CD14-positive monocyte (primary cell): ENCODE measurements around the gene CLTCL1. TPM values are rescaled to one million over a fixed set of nuclear protein-coding genes. Genes with fewer than 3 reads are reported as not detected.

ENCODE experiments used
- DNase-seq, 3 donors: peaks; one replicate each; pipeline ENCODE4 v3.0.0-alpha.2; 2011 to 2022
- H2AFZ ChIP-seq: 2 replicates; pipeline ENCODE4 v1.6.0; 2012; ENCODE audit warnings: mild to moderate bottlenecking, low read depth, low read length, inconsistent platforms; ENCODE audit not compliant: insufficient read depth, poor library complexity, severe bottlenecking
- H3K27ac ChIP-seq, 2 donors: 1 replicate in 1 of 2; 2 replicates in 1 of 2; pipeline ENCODE4 v1.5.1; 2012 to 2013; ENCODE audit warnings: low read length in 2 of 2, control low read depth in 1 of 2, inconsistent platforms in 1 of 2, low read depth in 1 of 2, mild to moderate bottlenecking in 1 of 2
- H3K27me3 ChIP-seq, 2 donors: one replicate each; pipeline versions ENCODE4 v1.6.0 to v1.6.1; 2011 to 2013; ENCODE audit warnings: low read length in 2 of 2; ENCODE audit not compliant: control insufficient read depth in 2 of 2, insufficient read depth in 2 of 2
- H3K36me3 ChIP-seq, 2 donors: replicated peaks in 1 of 2; 1 replicate in 1 of 2; 2 replicates in 1 of 2; pipeline versions ENCODE4 v1.5.1 to v1.6.1; 2012 to 2013; ENCODE audit warnings: low read length in 2 of 2, control low read depth in 1 of 2, inconsistent platforms in 1 of 2, mild to moderate bottlenecking in 1 of 2; ENCODE audit not compliant: insufficient read depth in 2 of 2, control insufficient read depth in 1 of 2
- H3K4me1 ChIP-seq, 2 donors: 1 replicate in 1 of 2; 2 replicates in 1 of 2; pipeline versions ENCODE4 v1.5.1 to v1.6.1; 2012 to 2013; ENCODE audit warnings: low read length in 2 of 2, control low read depth in 1 of 2, inconsistent platforms in 1 of 2, mild to moderate bottlenecking in 1 of 2, moderate library complexity in 1 of 2; ENCODE audit not compliant: insufficient read depth in 2 of 2, control insufficient read depth in 1 of 2
- H3K4me2 ChIP-seq: replicated peaks from 2 replicates; pipeline ENCODE3; 2012; ENCODE audit warnings: low read length, moderate library complexity, mild to moderate bottlenecking; ENCODE audit not compliant: poor library complexity, severe bottlenecking; ENCODE audit errors: extremely low read depth
- H3K4me3 ChIP-seq, 3 experiments: fragments of 200-600 bp in 1 of 3; sonication (generic) in 1 of 3; replicated peaks in 1 of 3; 1 replicate in 2 of 3; 2 replicates in 1 of 3; pipeline ENCODE4 v1.5.1; 2011 to 2013; ENCODE audit warnings: low read length in 3 of 3, mild to moderate bottlenecking in 3 of 3, control low read depth in 2 of 3, low read depth in 2 of 3, inconsistent platforms in 1 of 3, moderate library complexity in 1 of 3
- H3K79me2 ChIP-seq: 2 replicates; pipeline ENCODE4 v1.6.0; 2012; ENCODE audit warnings: mild to moderate bottlenecking, control low read depth, inconsistent platforms, low read length, moderate library complexity; ENCODE audit not compliant: insufficient read depth
- H3K9ac ChIP-seq: 2 replicates; pipeline ENCODE4 v1.6.0; 2017; ENCODE audit warnings: low read length, mild to moderate bottlenecking; ENCODE audit not compliant: insufficient read depth, poor library complexity, severe bottlenecking
- H3K9me3 ChIP-seq, 2 donors: replicated peaks in 1 of 2; 1 replicate in 1 of 2; 2 replicates in 1 of 2; pipeline versions ENCODE4 v1.5.1 to v1.6.1; 2012 to 2013; ENCODE audit warnings: low read length in 2 of 2, control low read depth in 1 of 2; ENCODE audit not compliant: control insufficient read depth in 1 of 2, insufficient read depth in 1 of 2
- H4K20me1 ChIP-seq: 2 replicates; pipeline ENCODE4 v1.6.0; 2012; ENCODE audit warnings: mild to moderate bottlenecking, low read length, control low read depth, moderate library complexity; ENCODE audit not compliant: insufficient read depth
- H3K27ac Mint-ChIP-seq, 7 donors: one replicate each; pipeline ENCODE4 v1.8.0; 2020; ENCODE audit warnings: mild to moderate bottlenecking in 7 of 7, mixed read lengths in 7 of 7, moderate library complexity in 6 of 7, inconsistent platforms in 2 of 7
- H3K27me3 Mint-ChIP-seq, 3 donors: one replicate each; pipeline ENCODE4 v1.8.0; 2021 to 2022; ENCODE audit warnings: low read depth in 3 of 3, mild to moderate bottlenecking in 3 of 3, mixed read lengths in 3 of 3, moderate library complexity in 3 of 3, inconsistent platforms in 1 of 3
- H3K36me3 Mint-ChIP-seq, 2 donors: one replicate each; pipeline ENCODE4 v1.8.0; 2020; ENCODE audit warnings: mixed read lengths in 2 of 2, inconsistent platforms in 1 of 2, mild to moderate bottlenecking in 1 of 2
- H3K4me1 Mint-ChIP-seq: one replicate; pipeline ENCODE4 v1.8.0; 2020; ENCODE audit warnings: mild to moderate bottlenecking, mixed read lengths
- H3K4me3 Mint-ChIP-seq, 2 donors: one replicate each; pipeline ENCODE4 v1.8.0; 2020; ENCODE audit warnings: mild to moderate bottlenecking in 2 of 2, mixed read lengths in 2 of 2, moderate library complexity in 1 of 2
- H3K9me3 Mint-ChIP-seq, 7 donors: one replicate each; pipeline ENCODE4 v1.8.0; 2020 to 2022; ENCODE audit warnings: mixed read lengths in 7 of 7, mild to moderate bottlenecking in 6 of 7, moderate library complexity in 6 of 7, inconsistent platforms in 2 of 7
- WGBS: methylation state at CpG from one replicate; pipeline ENCODE4 v1.1.5; 2013; ENCODE audit warnings: missing lambda C conversion rate; ENCODE audit not compliant: insufficient coverage; 5-methylcytosine and 5-hydroxymethylcytosine counted together
- intact Hi-C, 2 donors: fragments of 100-400 bp; cut with micrococcal nuclease; formaldehyde crosslinking; loops; one replicate each; pipeline versions ENCODE4 v1.15.0 to v1.15.1; 2023
- polyA plus RNA-seq, 3 donors: library from polyadenylated mRNA; depleted of rRNA in 1 of 3; unstranded in 2 of 3; stranded (reverse) in 1 of 3; fragments of 300-500 nt in 2 of 3; fragments of >200 nt in 1 of 3; fragmentation: Illumina TruSeq in 2 of 3; gene quantifications; 1 replicate in 2 of 3; 2 replicates in 1 of 3; pipeline ENCODE4 v1.2.3, GENCODE V29; 2012 to 2021
- TF ChIP-seq, protein P1 (sequence below): fragments of 200-600 bp; IDR thresholded peaks from one replicate; pipeline ENCODE4 v1.8.0; 2022; ENCODE audit warnings: antibody characterized with exemption, mild to moderate bottlenecking

Gene CLTCL1
- polyA plus RNA-seq, 3 donors, result 5.1 to 17.0 (median 6.1) TPM

DNA sequence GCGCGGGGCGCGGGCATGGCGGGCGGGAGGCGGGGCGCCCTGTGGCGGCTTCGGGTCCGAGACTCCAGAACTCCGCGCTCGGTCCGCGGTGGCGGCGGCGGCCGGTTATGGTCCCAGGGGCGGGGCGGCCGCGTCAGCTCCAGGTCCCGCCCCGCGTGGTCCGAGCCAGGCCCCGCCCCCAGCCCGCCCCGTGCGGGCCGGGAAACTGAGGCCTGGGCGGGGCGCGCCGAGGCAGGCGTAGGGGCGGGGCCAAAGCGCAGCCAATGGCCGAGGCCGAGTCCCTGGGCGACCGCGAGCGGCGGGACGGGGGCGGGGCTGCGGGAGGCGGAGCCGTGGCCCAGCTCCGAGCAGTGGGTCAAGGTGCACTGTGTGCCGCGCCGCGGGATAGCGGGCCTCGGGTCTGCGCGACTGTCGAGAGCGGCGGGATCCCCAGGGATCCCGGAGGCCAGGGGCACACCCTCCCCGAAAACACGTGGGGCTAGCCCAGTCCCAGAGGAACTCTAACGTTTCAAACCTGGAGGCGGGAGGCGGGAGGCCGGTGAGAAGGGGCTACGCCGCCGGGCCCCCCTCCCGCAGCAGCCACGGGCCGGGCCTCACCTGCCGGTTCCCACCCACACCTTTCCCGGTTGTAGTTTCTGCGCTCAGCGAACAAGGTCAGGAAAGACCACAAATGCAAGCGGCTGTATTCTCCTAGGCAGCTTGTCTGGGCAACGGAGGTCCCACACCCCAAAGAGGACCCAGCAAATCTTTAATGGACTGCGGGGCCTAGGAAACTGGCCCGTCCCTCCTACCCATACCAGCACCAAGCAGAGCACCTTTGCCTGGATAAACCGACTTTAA, 112.6 kb downstream of the CLTCL1 start, which contains the start of gene SLC25A1:
TSS of gene SLC25A1 (minus strand) at position 80 of the 840 bp plus-strand sequence. CDS start at position 17, 63 bp downstream.
- TF ChIP-seq, protein P1, sequence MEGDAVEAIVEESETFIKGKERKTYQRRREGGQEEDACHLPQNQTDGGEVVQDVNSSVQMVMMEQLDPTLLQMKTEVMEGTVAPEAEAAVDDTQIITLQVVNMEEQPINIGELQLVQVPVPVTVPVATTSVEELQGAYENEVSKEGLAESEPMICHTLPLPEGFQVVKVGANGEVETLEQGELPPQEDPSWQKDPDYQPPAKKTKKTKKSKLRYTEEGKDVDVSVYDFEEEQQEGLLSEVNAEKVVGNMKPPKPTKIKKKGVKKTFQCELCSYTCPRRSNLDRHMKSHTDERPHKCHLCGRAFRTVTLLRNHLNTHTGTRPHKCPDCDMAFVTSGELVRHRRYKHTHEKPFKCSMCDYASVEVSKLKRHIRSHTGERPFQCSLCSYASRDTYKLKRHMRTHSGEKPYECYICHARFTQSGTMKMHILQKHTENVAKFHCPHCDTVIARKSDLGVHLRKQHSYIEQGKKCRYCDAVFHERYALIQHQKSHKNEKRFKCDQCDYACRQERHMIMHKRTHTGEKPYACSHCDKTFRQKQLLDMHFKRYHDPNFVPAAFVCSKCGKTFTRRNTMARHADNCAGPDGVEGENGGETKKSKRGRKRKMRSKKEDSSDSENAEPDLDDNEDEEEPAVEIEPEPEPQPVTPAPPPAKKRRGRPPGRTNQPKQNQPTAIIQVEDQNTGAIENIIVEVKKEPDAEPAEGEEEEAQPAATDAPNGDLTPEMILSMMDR, result no peak
- Mint-ChIP-seq H3K9me3 (peaks cover 0 to 2% (median 0%) of the 10 kb centered on the region in 7 donors), H3K4me3 (peak within 1 kb of the TSS; percentile 74 to 77), H3K36me3 (peaks cover 5 to 10% of the 10 kb centered on the region in 2 donors), H3K4me1 (peaks cover 21% of the 10 kb centered on the region), H3K27me3 (peaks cover 0 to 2% (median 2%) of the 10 kb centered on the region in 3 donors), H3K27ac (peak within 1 kb of the TSS in 2 of 7 donors; percentile 63 to 75)
- peaks cover 14% of the 10 kb centered on the region for H4K20me1 ChIP-seq
- no peaks in the 10 kb centered on the region for H3K27me3 ChIP-seq
- H3K4me1 ChIP-seq, result peaks cover 28 to 39% of the 10 kb centered on the region in 2 donors
- under 1% methylated on average over 86 of the region's 86 CpGs for WGBS
- peak within 1 kb of the TSS; percentile 49 to 83 (median 75) for H3K4me3 ChIP-seq
- peak; percentile 68 to 78 (median 78) for DNase-seq
- H3K79me2 ChIP-seq, result no peaks in the 10 kb centered on the region
- H3K9me3 ChIP-seq, result no peaks in the 10 kb centered on the region
- peak within 1 kb of the TSS; percentile 96 for H3K4me2 ChIP-seq
- H2AFZ ChIP-seq, result peak within 1 kb of the TSS; percentile 83
- peaks cover 7 to 12% of the 10 kb centered on the region in 2 donors for H3K36me3 ChIP-seq
- H3K27ac ChIP-seq, result peak within 1 kb of the TSS in 1 of 2 donors; percentile 36
- peak within 1 kb of the TSS; percentile 76 for H3K9ac ChIP-seq
- intact Hi-C loops, result loop anchor here (2.0 to 5.0 kb wide), 2 partner anchors 113 to 114 kb away; partner anchors contain the start of gene CLTCL1 (in 1 of the 2)

DNA sequence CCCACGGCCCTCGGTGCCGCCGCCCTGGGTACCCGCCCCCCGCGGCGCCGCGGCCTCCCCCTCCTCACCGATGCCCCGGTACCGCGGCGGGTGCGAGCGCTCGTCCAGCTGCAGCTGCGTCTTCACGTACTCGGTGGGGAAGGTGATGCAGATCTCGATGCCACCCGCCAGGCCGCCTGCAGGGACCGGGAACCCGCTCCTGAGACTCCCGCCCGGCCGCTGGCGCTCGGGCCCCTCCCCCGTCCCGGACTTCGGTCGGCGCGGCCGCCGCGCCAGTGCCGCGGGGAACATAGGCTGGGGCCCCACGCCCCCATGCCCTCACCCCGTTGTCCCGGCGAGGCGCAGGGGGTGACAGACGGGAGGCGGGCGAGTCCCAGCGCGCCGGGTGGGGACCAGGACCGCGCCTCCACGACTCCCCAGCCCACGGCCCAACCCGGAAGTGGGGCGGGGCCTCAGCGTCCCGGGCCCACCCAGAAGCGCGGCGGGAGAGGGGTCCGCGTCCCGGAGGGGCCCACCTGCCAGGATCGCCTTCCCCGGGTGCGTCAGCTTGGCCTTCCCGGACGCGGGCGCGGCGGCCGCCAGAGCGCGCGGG, 113.4 kb downstream of the CLTCL1 start:
- peaks cover 2 to 3% of the 10 kb centered on the region in 2 donors for H3K36me3 Mint-ChIP-seq
- H2AFZ ChIP-seq, result peak overlapping the region; percentile 83
- under 1% methylated on average over 80 of the region's 80 CpGs for WGBS
- intact Hi-C loops, result loop anchor here (2.0 to 5.0 kb wide), 2 partner anchors 114 to 115 kb away; partner anchors contain the start of gene CLTCL1 (in 1 of the 2)
- H3K79me2 ChIP-seq, result peaks cover 4% of the 10 kb centered on the region
- peak in 2 of 3 donors; percentile 14 to 25 for DNase-seq
- peak overlapping the region in 1 of 2 donors; percentile 55 for H3K4me3 Mint-ChIP-seq
- no peak overlapping the region for H3K27ac Mint-ChIP-seq
- H3K4me3 ChIP-seq, result peak overlapping the region; percentile 30 to 83 (median 75)
- H4K20me1 ChIP-seq, result peaks cover 14% of the 10 kb centered on the region
- H3K27me3 Mint-ChIP-seq, result peaks cover 0 to 2% (median 2%) of the 10 kb centered on the region in 3 donors
- peaks cover 3 to 5% of the 10 kb centered on the region in 2 donors for H3K36me3 ChIP-seq
- H3K4me2 ChIP-seq, result peak overlapping the region; percentile 96
- peak overlapping the region; percentile 76 for H3K9ac ChIP-seq
- peaks cover 0 to 2% (median 0%) of the 10 kb centered on the region in 7 donors for H3K9me3 Mint-ChIP-seq
- H3K27me3 ChIP-seq, result no peaks in the 10 kb centered on the region
- peaks cover 35 to 46% of the 10 kb centered on the region in 2 donors for H3K4me1 ChIP-seq
- TF ChIP-seq, protein P1, result no peak
- peaks cover 28% of the 10 kb centered on the region for H3K4me1 Mint-ChIP-seq
- H3K27ac ChIP-seq, result peak overlapping the region in 1 of 2 donors; percentile 36
- H3K9me3 ChIP-seq, result no peaks in the 10 kb centered on the region
